Nephron (organoid): ENCODE data around the gene TRMT2B.
"Not testable (repeated sequence)": the region's sequence is repeated elsewhere in the genome, so short reads cannot be mapped to it uniquely, and the experiment has no call there.

ENCODE experiments used
- H3K27ac Mint-ChIP-seq, 3 experiments: 2 replicates each; pipeline ENCODE4 v1.8.0; 2020; ENCODE audit warnings: mixed read lengths in 3 of 3, mild to moderate bottlenecking in 2 of 3, moderate library complexity in 1 of 3
- H3K27me3 Mint-ChIP-seq: 2 replicates; pipeline ENCODE4 v1.8.0; 2021; ENCODE audit warnings: low read depth, mild to moderate bottlenecking, moderate library complexity, mixed read lengths
- H3K36me3 Mint-ChIP-seq: 2 replicates; pipeline ENCODE4 v1.8.0; 2020; ENCODE audit warnings: low read depth, mixed read lengths
- H3K4me1 Mint-ChIP-seq: 2 replicates; pipeline ENCODE4 v1.8.0; 2020; ENCODE audit warnings: mixed read lengths
- H3K4me3 Mint-ChIP-seq, 3 experiments: 2 replicates each; pipeline ENCODE4 v1.8.0; 2020; ENCODE audit warnings: mild to moderate bottlenecking in 3 of 3, mixed read lengths in 3 of 3, moderate library complexity in 2 of 3
- H3K9me3 Mint-ChIP-seq: 2 replicates; pipeline ENCODE4 v1.8.0; 2020; ENCODE audit warnings: mixed read lengths
- CTCF ChIP-seq, 3 experiments: fragments of 200-600 bp; sonication (generic); IDR thresholded peaks; one replicate each; pipeline ENCODE4 v1.5.0; 2021; ENCODE audit warnings: antibody characterized with exemption in 3 of 3; ENCODE audit not compliant: unreplicated experiment in 3 of 3

TRMT2B gene

GRCh38 chrX:100990139-100990538 lies 61.8 kb downstream of the TRMT2B start:
- no peaks in the 10 kb centered on the region for H3K27me3 Mint-ChIP-seq
- H3K36me3 Mint-ChIP-seq: no peaks in the 10 kb centered on the region
- no peak for TF ChIP-seq CTCF (IDR thresholded peaks at IDR 0.05; ENCODE audit: unreplicated experiment in 3 of 3)
- H3K9me3 Mint-ChIP-seq: peaks cover 11% of the 10 kb centered on the region
- H3K27ac Mint-ChIP-seq: no peak overlapping the region
- H3K4me1 Mint-ChIP-seq: no peaks in the 10 kb centered on the region
- H3K4me3 Mint-ChIP-seq: no peak overlapping the region

DNA sequence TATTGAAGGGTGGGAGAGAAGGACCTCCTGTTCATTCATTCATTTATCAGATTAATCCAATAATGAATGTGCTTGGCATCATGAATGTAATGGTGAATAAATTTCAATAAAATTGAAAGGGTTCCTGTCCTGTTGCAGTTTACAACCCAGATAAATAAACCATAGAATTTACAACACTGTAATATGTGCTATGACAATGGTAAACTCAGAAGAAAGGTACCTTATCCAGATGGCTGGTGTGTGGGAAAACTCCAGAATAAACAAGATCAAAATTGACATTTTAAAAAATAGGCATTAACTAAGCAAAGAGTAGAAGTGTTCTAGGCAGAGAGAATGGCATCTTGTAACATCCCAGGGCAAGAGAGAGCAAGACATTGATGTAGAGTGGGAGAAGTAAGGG lies 67.1 kb downstream of the TRMT2B start:
- TF ChIP-seq CTCF (IDR thresholded peaks at IDR 0.05; ENCODE audit: unreplicated experiment in 3 of 3): no peak
- no peak overlapping the region for H3K27ac Mint-ChIP-seq
- H3K27me3 Mint-ChIP-seq: no peaks in the 10 kb centered on the region
- peaks cover 8% of the 10 kb centered on the region for H3K9me3 Mint-ChIP-seq
- H3K4me1 Mint-ChIP-seq: no peaks in the 10 kb centered on the region
- no peak overlapping the region for H3K4me3 Mint-ChIP-seq
- no peaks in the 10 kb centered on the region for H3K36me3 Mint-ChIP-seq

GRCh38 chrX:100981498-100981845 lies 70.4 kb downstream of the TRMT2B start:
- not testable (repeated sequence) for H3K4me1 Mint-ChIP-seq, H3K4me3 Mint-ChIP-seq, H3K27me3 Mint-ChIP-seq, H3K27ac Mint-ChIP-seq, H3K36me3 Mint-ChIP-seq
- H3K9me3 Mint-ChIP-seq: peaks cover 14% of the 10 kb centered on the region

GRCh38 chrX:100980608-100981497 lies 71.1 kb downstream of the TRMT2B start:
- H3K27me3 Mint-ChIP-seq: no peaks in the 10 kb centered on the region
- no peak for TF ChIP-seq CTCF (IDR thresholded peaks at IDR 0.05; ENCODE audit: unreplicated experiment in 3 of 3)
- H3K9me3 Mint-ChIP-seq: peaks cover 15% of the 10 kb centered on the region

DNA sequence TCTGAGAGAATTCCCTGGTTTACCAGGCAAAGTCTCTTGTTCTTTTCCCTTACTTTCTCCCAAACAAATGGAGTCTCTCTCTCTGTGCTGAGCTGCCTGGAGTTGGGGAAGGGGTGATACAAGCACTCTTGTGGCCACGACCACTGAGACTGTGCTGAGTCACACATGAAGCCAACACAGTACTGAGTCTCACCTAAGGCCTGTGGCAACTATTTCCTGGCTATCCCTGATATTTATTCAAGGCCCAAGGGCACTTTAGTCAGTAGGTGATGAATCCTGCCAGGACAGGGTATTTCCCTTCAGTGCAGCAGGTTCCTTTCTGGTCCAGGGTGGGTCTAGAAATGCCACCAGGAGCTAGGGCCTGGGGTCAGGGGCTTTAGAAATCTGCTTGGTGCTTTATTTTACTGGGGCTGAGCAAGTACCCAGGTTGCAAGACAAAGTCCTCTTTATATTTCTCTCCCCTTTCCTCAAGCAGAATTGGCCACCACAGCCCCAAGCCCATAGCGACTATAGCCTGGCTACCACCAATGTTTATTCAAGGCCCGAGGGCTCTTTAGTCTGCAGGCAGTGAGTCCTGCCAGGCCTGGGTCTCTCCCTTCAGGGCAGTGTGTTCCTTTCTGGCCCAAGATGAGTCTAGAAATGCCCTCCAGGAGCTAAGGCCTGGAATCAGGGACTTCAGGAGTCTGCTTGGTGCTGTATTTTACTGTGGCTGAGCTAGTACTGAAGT lies 71.9 kb downstream of the TRMT2B start:
- H3K9me3 Mint-ChIP-seq: peaks cover 19% of the 10 kb centered on the region
- H3K27me3 Mint-ChIP-seq: no peaks in the 10 kb centered on the region
- peaks cover 3% of the 10 kb centered on the region for H3K36me3 Mint-ChIP-seq
- no peak overlapping the region for H3K27ac Mint-ChIP-seq
- no peaks in the 10 kb centered on the region for H3K4me1 Mint-ChIP-seq
- TF ChIP-seq CTCF (IDR thresholded peaks at IDR 0.05; ENCODE audit: unreplicated experiment in 3 of 3): no peak
- no peak overlapping the region for H3K4me3 Mint-ChIP-seq

More at GRCh38 chrX:100980608-100981497, 71.1 kb downstream of the TRMT2B start:
- Mint-ChIP-seq H3K4me1 (no peaks in the 10 kb centered on the region), H3K36me3 (no peaks in the 10 kb centered on the region), H3K27ac (no peak overlapping the region), H3K4me3 (no peak overlapping the region)

DNA sequence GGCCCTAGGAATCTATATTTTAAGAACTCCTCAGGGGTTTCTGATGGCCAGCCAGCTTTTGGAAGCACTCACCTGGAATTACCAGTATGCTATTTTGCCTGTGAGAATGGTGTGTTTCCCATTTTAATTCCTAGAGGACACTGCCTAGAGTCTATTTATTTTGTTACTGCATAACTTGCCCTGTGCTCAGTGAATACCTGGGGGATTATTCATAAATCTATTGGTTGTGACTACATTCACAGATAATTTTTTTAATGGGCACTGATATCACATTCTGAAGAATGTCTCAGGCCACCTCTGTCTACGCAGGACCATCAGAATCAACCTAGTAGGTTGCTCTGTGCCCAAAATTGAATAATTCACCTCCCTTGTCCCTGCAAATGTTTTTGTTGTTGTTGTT lies 75.7 kb downstream of the TRMT2B start:
- H3K27ac Mint-ChIP-seq: no peak overlapping the region
- no peaks in the 10 kb centered on the region for H3K27me3 Mint-ChIP-seq
- no peak overlapping the region for H3K4me3 Mint-ChIP-seq
- peaks cover 30% of the 10 kb centered on the region for H3K9me3 Mint-ChIP-seq
- TF ChIP-seq CTCF (IDR thresholded peaks at IDR 0.05; ENCODE audit: unreplicated experiment in 3 of 3): no peak
- no peaks in the 10 kb centered on the region for H3K4me1 Mint-ChIP-seq
- H3K36me3 Mint-ChIP-seq: peaks cover 11% of the 10 kb centered on the region
